GM19463 (cell line): Measurements from ENCODE around the gene RAB10.
"Not testable (repeated sequence)": the region's sequence is repeated elsewhere in the genome, so short reads cannot be mapped to it uniquely, and the experiment has no call there.

Experiments
- ATAC-seq: cut with Tn5 transposase; IDR thresholded peaks from one replicate; pipeline ENCODE4 v1.9.1; 2021; ENCODE audit warnings: mild to moderate bottlenecking, moderate library complexity; ENCODE audit not compliant: unreplicated experiment

RAB10 gene

DNA sequence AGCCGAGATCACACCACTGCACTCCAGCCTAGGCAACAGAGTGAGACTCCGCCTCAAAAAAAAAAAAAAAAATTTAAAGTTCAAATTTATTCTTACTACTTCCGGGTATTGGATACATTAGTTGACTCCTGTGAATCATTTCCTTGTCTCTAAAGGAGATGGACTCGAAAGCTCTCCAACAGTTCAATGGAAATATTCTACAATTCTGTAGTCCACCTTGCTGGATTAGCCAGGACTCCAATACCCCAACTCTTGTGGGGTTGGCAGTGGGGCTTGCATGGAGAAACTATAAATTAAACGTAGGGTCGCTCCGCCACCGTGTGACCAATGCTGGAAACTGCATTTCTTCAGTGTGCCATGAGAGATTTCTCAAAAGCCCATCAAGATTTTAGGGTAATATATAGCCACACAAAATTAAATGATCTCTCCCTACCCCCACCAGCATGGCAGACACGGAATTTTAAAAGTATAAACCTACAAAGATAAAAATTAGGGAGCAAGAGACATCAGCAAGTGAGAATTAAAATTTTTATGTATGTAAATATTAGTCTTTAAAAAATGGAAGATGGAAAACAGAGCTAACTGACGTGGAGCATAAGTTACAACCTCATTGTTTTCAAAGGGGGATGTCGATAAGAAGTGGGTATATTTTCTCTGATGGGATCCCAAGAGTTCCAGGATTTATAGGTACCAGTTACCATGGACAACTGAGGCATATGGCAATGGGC lies 111.2 kb downstream of the RAB10 start:
- ATAC-seq: no peak

GRCh38 chr2:26148501-26148900 lies 114.6 kb downstream of the RAB10 start:
- ATAC-seq: no peak

GRCh38 chr2:26150243-26150642 lies 116.4 kb downstream of the RAB10 start:
- no peak for ATAC-seq

DNA sequence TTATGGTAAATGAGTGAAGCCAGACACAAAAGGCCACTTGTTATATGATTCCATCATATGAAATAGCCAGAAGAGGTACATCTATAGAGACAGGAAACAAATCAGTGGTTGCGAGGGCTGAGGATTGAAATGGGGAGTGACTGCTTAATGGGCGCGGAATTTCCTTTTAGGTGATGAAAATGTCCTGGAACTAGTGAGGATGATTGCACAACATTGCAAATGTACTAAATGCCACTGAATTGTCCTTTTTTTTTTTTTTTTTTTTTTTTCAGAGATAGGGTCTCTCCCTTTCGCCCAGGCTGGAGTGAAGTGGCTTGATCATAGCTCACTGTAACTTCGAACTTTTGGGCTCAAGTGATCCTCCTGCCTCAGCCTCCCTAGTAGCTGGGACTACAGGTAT lies 123.7 kb downstream of the RAB10 start:
- ATAC-seq: no peak

GRCh38 chr2:26161926-26162325 lies 128.0 kb downstream of the RAB10 start:
- no peak for ATAC-seq

GRCh38 chr2:26162963-26163362 lies 129.1 kb downstream of the RAB10 start:
- no peak for ATAC-seq

- ATAC-seq: no peak
Observed at GRCh38 chr2:26164231-26164630, 130.3 kb downstream of the RAB10 start.

DNA sequence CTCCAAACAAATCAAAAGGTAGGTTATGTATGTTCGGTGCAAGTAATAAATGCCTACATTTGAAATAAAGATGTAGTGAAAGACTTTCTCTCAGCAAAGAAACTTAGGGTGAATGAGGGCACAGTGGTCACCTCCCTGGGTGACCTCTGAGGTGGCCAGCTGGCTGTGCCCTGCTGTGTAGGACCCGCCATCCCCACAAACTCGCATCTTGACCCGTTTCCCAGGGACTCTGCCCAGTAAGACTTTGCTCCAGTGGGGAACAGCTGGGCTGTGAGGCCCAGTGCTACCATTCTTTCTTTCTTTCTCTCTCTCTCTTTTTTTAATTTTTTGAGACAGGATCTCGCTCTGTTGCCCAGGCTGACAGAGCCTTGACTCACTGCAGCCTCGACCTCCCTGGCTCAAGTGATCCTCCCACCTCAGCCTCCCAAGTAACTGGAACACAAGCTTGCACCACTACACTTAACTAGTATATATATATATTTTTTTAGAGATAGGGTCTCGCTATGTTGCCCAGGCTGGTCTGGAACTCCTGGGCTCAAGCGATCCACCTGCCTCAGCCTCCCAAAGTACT lies 130.8 kb downstream of the RAB10 start:
- ATAC-seq: no peak

DNA sequence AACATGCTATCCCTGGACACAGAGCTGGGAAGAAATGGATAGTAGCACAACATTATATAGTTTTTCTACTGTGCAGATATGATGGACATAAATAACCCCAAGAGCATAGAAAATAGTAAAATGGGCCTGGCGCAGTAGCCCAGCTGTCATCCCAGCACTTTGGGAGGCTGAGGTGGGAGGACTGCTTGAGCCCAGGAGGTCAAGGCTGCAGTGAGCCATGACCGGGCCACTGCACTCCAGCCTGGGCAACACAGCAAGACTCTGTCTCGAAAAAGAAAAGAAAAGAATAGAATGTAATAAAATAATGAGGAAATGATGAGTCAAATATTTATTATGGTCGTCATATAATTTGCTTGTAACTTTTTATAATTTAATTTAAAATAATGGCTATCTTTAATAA lies 131.5 kb downstream of the RAB10 start:
- ATAC-seq: no peak

DNA sequence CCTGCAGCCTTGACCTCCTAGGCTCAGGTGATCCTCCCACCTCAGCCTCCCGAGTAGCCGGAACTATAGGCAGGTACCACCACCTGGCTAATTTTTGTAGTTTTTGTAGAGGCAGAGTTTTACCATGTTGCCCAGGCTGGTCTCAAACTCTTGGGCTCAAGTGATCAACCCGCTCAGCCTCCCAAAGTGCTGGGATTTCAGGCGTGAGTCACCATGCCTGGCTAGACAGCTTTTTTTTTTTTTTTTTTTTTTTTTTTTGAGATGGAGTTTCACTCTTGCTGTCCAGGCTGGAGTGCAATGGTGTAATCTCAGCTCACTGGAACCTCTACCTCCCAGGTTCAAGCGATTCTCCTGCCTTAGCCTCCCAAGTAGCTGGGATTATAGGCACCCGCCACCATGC lies 132.7 kb downstream of the RAB10 start:
- ATAC-seq: not testable (repeated sequence)

- no peak for ATAC-seq
Observed at GRCh38 chr2:26168785-26169184, 134.9 kb downstream of the RAB10 start.

GRCh38 chr2:26169226-26169625 lies 135.3 kb downstream of the RAB10 start:
- ATAC-seq: no peak

GRCh38 chr2:26169681-26170414 lies 136.0 kb downstream of the RAB10 start:
- ATAC-seq: no peak

GRCh38 chr2:26170795-26171194 lies 136.9 kb downstream of the RAB10 start:
- no peak for ATAC-seq

DNA sequence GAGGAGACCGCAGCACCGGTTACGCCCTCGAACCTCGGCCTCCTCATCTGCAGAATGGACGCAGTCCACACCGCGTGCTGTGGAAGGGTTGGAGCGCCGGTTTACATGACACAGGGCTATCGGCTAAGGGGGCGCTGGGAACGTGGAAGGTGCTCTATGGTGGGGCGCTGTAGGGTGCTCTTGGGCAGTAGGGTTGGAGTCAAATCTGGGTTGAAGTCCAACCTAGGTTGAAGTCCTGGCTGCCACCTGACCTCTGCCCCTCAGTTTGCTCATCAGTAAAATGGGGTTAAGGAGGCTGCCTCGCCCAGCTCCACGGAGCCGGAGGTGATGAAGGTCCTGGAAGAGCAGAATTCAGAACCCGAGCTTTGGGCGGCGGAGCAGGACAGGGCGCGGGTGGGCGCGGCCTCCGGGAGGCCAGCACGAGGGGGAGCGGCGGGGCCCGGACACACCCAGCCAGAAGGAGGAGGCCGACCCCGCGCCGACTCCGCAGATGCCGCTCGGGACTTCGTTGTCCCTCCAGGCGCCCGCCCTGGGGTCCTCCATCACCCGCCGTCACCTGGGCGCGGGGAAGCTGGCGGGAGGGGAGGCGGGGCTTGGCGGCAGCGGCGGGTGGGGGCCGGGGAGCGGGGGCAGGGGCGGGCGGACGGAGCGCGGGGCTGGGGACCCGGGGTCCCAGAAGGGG lies 138.4 kb downstream of the RAB10 start:
- no peak for ATAC-seq

GRCh38 chr2:26172871-26173775 lies 139.2 kb downstream of the RAB10 start, which contains the start of gene GAREM2:
Gene GAREM2, plus strand, starts transcription at chr2:26173088. Its CDS starts 133 bp downstream, at chr2:26173221.
- no peak for ATAC-seq

GRCh38 chr2:26173776-26174482 lies 140.0 kb downstream of the RAB10 start:
- ATAC-seq: no peak

GRCh38 chr2:26174691-26175465 lies 141.0 kb downstream of the RAB10 start:
- no peak for ATAC-seq
